NCI-H1436 treated with DMSO at 0.1 percent for 48 hours (cell line): ENCODE data around the gene CDH6.

Experiments
- DNase-seq: peaks from one replicate; lab custom pipeline; 2025; lab: John Stamatoyannopoulos, UW

The CDH6 gene

GRCh38 chr5:31250201-31250600, 56.7 kb downstream of the CDH6 start:
- DNase-seq: no peak

- DNase-seq: no peak
These were observed 57.5 kb downstream of the CDH6 start for GRCh38 chr5:31251032-31251431.

- DNase-seq: no peak
These were observed 61.6 kb downstream of the CDH6 start for GRCh38 chr5:31255041-31255440.

GRCh38 chr5:31268256-31268655, 74.8 kb downstream of the CDH6 start:
- no peak for DNase-seq

- DNase-seq: no peak
These were observed 75.2 kb downstream of the CDH6 start for GRCh38 chr5:31268686-31269085.

- DNase-seq: no peak
These were observed 75.8 kb downstream of the CDH6 start for GRCh38 chr5:31269259-31269658.

GRCh38 chr5:31270396-31270795, 76.9 kb downstream of the CDH6 start:
- DNase-seq: no peak

- DNase-seq: no peak
These were observed 78.1 kb downstream of the CDH6 start for GRCh38 chr5:31271567-31271966.

GRCh38 chr5:31273161-31273560, 79.7 kb downstream of the CDH6 start:
- no peak for DNase-seq

GRCh38 chr5:31273631-31274378, 80.3 kb downstream of the CDH6 start:
- no peak for DNase-seq

GRCh38 chr5:31280210-31280609, 86.7 kb downstream of the CDH6 start:
- no peak for DNase-seq

- no peak for DNase-seq
These were observed 89.8 kb downstream of the CDH6 start for GRCh38 chr5:31283326-31283725.

GRCh38 chr5:31285025-31285424, 91.5 kb downstream of the CDH6 start:
- no peak for DNase-seq

- DNase-seq: no peak
These were observed 94.5 kb downstream of the CDH6 start for GRCh38 chr5:31287985-31288384.

GRCh38 chr5:31289429-31289828, 95.9 kb downstream of the CDH6 start:
- DNase-seq: no peak

GRCh38 chr5:31291323-31291854, 97.9 kb downstream of the CDH6 start:
- DNase-seq: no peak

- no peak for DNase-seq
These were observed 107.0 kb downstream of the CDH6 start for GRCh38 chr5:31300501-31300900.

- DNase-seq: no peak
These were observed 108.3 kb downstream of the CDH6 start for GRCh38 chr5:31301833-31302232.

GRCh38 chr5:31303688-31304087, 110.2 kb downstream of the CDH6 start:
- no peak for DNase-seq

GRCh38 chr5:31317665-31318064, 124.2 kb downstream of the CDH6 start:
- no peak for DNase-seq

GRCh38 chr5:31319335-31319734, 125.8 kb downstream of the CDH6 start:
- DNase-seq: no peak

GRCh38 chr5:31322946-31323345, 129.5 kb downstream of the CDH6 start:
- DNase-seq: no peak

GRCh38 chr5:31324842-31325241, 131.4 kb downstream of the CDH6 start:
- DNase-seq: no peak
